ENCODE measurements around the gene SMAD7. TPM values are rescaled to one million over a fixed set of nuclear protein-coding genes. Genes with fewer than 3 reads are reported as not detected.
A peak's percentile ranks its signal among the peaks of the same experiment; 100 is the strongest.

Gene SMAD7
- total RNA-seq, 2 experiments from 2014 or later, result 23.8 to 24.1 TPM

GRCh38 chr18:48953104-48953706 lies 2.4 kb upstream of the SMAD7 start:
- peaks cover 9% of the 10 kb centered on the region for H3K27me3 Mint-ChIP-seq (ENCODE audit: low read depth)
- no peaks in the 10 kb centered on the region for H3K9me3 Mint-ChIP-seq (ENCODE audit: insufficient read depth)
- ChIA-PET CTCF (interaction anchor here (1.0 to 3.1 kb wide), 3 partner anchors 15 to 506 kb away, joined by 4 to 17 read pairs (median 6); no protein-coding TSS in a partner anchor), POLR2A (interaction anchor here (2.9 kb wide), 1 partner anchor 12 kb away, joined by 14 read pairs; no protein-coding TSS in a partner anchor)
- H3K36me3 Mint-ChIP-seq (ENCODE audit: low read depth), result peaks cover 17% of the 10 kb centered on the region
- H3K4me3 Mint-ChIP-seq, result peak overlapping the region; percentile 85
- no peak overlapping the region for H3K27ac Mint-ChIP-seq
- DNase-seq (no peak), ATAC-seq (no peak)
- H3K4me1 Mint-ChIP-seq (ENCODE audit: low read depth), result peaks cover 23% of the 10 kb centered on the region

GRCh38 chr18:48952287-48953103 lies 1.7 kb upstream of the SMAD7 start:
- peak overlapping the region; percentile 81 for H3K27ac Mint-ChIP-seq
- peaks cover 30% of the 10 kb centered on the region for H3K4me1 Mint-ChIP-seq (ENCODE audit: low read depth)
- peak overlapping the region; percentile 85 for H3K4me3 Mint-ChIP-seq
- peaks cover 24% of the 10 kb centered on the region for H3K36me3 Mint-ChIP-seq (ENCODE audit: low read depth)
- ATAC-seq, result peak; percentile 10
- peaks cover 9% of the 10 kb centered on the region for H3K27me3 Mint-ChIP-seq (ENCODE audit: low read depth)
- CTCF ChIA-PET, result interaction anchor here (0.6 to 3.1 kb wide), 5 partner anchors 14 to 893 kb away, joined by 3 to 17 read pairs (median 4); no protein-coding TSS in a partner anchor
- DNase-seq, result peak; percentile 42
- H3K9me3 Mint-ChIP-seq (ENCODE audit: insufficient read depth), result no peaks in the 10 kb centered on the region
- POLR2A ChIA-PET, result interaction anchor here (0.6 to 2.9 kb wide), 3 partner anchors 12 to 543 kb away, joined by 4 to 14 read pairs (median 5); no protein-coding TSS in a partner anchor

GRCh38 chr18:48951448-48952286 lies 902 bp upstream of the SMAD7 start:
- DNase-seq (peak; percentile 83), ATAC-seq (peak; percentile 57)
- Mint-ChIP-seq H3K36me3 (ENCODE audit: low read depth) (peaks cover 32% of the 10 kb centered on the region), H3K9me3 (ENCODE audit: insufficient read depth) (no peaks in the 10 kb centered on the region), H3K27me3 (ENCODE audit: low read depth) (peaks cover 5% of the 10 kb centered on the region), H3K4me1 (ENCODE audit: low read depth) (peaks cover 39% of the 10 kb centered on the region), H3K27ac (peak overlapping the region; percentile 81), H3K4me3 (peak overlapping the region; percentile 94)
- CTCF ChIA-PET, result interaction anchor here (0.6 to 3.1 kb wide), 6 partner anchors 13 to 894 kb away, joined by 3 to 17 read pairs (median 4); no protein-coding TSS in a partner anchor
- POLR2A ChIA-PET, result interaction anchor here (0.6 to 2.9 kb wide), 7 partner anchors 11 to 544 kb away, joined by 3 to 14 read pairs (median 3); no protein-coding TSS in a partner anchor

DNA sequence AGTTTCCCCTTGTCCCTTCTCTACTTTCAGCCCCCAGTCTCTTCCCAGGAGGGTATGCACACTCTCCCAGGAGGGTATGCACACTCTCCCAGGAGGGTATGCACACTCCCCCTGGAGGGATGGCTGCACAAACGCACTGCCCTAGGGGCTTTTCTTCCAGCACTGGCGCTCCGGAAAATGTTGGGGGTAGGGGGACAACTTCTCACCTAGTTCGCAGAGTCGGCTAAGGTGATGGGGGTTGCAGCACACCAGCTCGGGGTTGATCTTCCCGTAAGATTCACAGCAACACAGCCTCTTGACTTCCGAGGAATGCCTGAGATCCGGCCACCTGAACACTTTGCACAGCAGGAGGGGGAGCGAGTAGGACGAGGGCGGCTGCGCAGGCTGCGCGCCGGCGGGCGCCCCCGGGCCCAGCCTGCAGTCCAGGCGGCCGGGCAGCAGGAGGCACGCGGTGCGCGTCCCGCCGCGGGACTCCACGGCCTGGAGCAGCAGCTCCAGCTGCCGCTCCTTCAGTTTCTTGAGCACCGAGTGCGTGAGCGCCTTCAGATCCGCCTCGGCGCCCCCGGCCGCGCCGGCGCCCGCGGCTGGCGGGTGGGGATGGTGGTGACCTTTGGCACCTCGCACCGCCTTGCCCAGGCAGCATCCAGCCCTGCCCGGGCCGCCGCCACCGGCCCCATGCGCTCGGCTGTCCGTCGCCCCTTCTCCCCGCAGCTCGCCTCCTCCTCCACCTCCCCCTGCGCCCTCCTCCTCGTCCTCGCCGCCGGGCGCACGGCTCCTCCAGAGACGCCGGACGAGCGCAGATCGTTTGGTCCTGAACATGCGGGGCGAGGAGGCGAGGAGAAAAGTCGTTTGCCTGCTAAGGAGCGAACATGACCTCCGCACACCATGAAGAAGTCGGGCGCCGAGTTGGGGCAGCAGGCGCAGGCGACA lies 894 bp downstream of the SMAD7 start:
- Mint-ChIP-seq H3K27ac (peak overlapping the region; percentile 89), H3K36me3 (ENCODE audit: low read depth) (peaks cover 50% of the 10 kb centered on the region), H3K4me1 (ENCODE audit: low read depth) (peaks cover 41% of the 10 kb centered on the region), H3K27me3 (ENCODE audit: low read depth) (no peaks in the 10 kb centered on the region), H3K9me3 (ENCODE audit: insufficient read depth) (no peaks in the 10 kb centered on the region), H3K4me3 (peak overlapping the region; percentile 100)
- CTCF ChIA-PET, result interaction anchor here (0.9 to 1.0 kb wide), 3 partner anchors 8 to 167 kb away, joined by 3 read pairs; no protein-coding TSS in a partner anchor
- ATAC-seq (peak; percentile 30), DNase-seq (peak; percentile 43)
- POLR2A ChIA-PET, result interaction anchor here (0.7 to 1.5 kb wide), 3 partner anchors 9 to 21 kb away, joined by 3 to 4 read pairs (median 4); no protein-coding TSS in a partner anchor

GRCh38 chr18:48949050-48949605 lies 1.6 kb downstream of the SMAD7 start:
- ChIA-PET POLR2A (interaction anchor here (1.0 to 1.5 kb wide), 4 partner anchors 8 to 24 kb away, joined by 3 to 4 read pairs (median 4); no protein-coding TSS in a partner anchor), CTCF (interaction anchor here (0.8 to 1.4 kb wide), 4 partner anchors 24 to 172 kb away, joined by 3 to 5 read pairs (median 4); no protein-coding TSS in a partner anchor)
- peak; percentile 56 for DNase-seq
- peaks cover 58% of the 10 kb centered on the region for H3K36me3 Mint-ChIP-seq (ENCODE audit: low read depth)
- peak overlapping the region; percentile 89 for H3K27ac Mint-ChIP-seq
- H3K27me3 Mint-ChIP-seq (ENCODE audit: low read depth), result no peaks in the 10 kb centered on the region
- peaks cover 49% of the 10 kb centered on the region for H3K4me1 Mint-ChIP-seq (ENCODE audit: low read depth)
- peak overlapping the region; percentile 100 for H3K4me3 Mint-ChIP-seq
- ATAC-seq, result peak; percentile 8
- H3K9me3 Mint-ChIP-seq (ENCODE audit: insufficient read depth), result no peaks in the 10 kb centered on the region

GRCh38 chr18:48948112-48949049 lies 2.4 kb downstream of the SMAD7 start:
- DNase-seq (peak; percentile 62), ATAC-seq (peak; percentile 14)
- Mint-ChIP-seq H3K27me3 (ENCODE audit: low read depth) (no peaks in the 10 kb centered on the region), H3K4me1 (ENCODE audit: low read depth) (peaks cover 56% of the 10 kb centered on the region), H3K9me3 (ENCODE audit: insufficient read depth) (no peaks in the 10 kb centered on the region), H3K27ac (peak overlapping the region; percentile 89), H3K36me3 (ENCODE audit: low read depth) (peaks cover 65% of the 10 kb centered on the region), H3K4me3 (peak overlapping the region; percentile 100)
- ChIA-PET POLR2A (interaction anchor here (1.2 to 1.4 kb wide), 3 partner anchors 8 to 23 kb away, joined by 3 to 4 read pairs (median 3); no protein-coding TSS in a partner anchor), CTCF (interaction anchor here (0.7 to 1.4 kb wide), 6 partner anchors 24 to 273 kb away, joined by 3 to 5 read pairs (median 4); no protein-coding TSS in a partner anchor)

DNA sequence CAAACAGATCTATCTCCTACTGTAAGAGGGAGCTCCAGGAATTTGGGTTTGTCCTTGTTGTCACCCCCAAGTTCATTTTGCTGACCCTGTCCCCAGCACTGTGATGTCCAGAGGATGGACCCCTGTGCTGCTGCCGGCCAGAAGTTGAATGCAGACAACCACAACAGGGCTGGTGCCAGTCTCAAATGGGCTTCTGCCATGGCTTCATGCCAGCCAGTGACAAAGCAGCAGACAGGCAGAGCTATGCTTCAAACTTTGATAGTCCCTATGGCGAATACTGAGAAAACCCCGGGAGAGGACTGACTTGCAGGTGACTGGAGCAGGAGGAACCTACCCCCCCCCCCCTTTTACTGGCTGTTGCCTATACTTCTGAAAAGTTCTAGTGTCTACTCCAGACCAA lies 3.2 kb downstream of the SMAD7 start:
- H3K4me1 Mint-ChIP-seq (ENCODE audit: low read depth), result peaks cover 61% of the 10 kb centered on the region
- ChIA-PET POLR2A (interaction anchor here (1.3 to 1.4 kb wide), 2 partner anchors 19 to 79 kb away, joined by 3 read pairs; no protein-coding TSS in a partner anchor), CTCF (interaction anchor here (0.7 to 1.3 kb wide), 5 partner anchors 9 to 272 kb away, joined by 3 to 4 read pairs (median 3); no protein-coding TSS in a partner anchor)
- H3K9me3 Mint-ChIP-seq (ENCODE audit: insufficient read depth), result no peaks in the 10 kb centered on the region
- peak overlapping the region; percentile 73 for H3K27ac Mint-ChIP-seq
- DNase-seq (no peak), ATAC-seq (no peak)
- peak overlapping the region; percentile 100 for H3K4me3 Mint-ChIP-seq
- H3K27me3 Mint-ChIP-seq (ENCODE audit: low read depth), result no peaks in the 10 kb centered on the region
- H3K36me3 Mint-ChIP-seq (ENCODE audit: low read depth), result peaks cover 73% of the 10 kb centered on the region

- peaks cover 62% of the 10 kb centered on the region for H3K4me1 Mint-ChIP-seq (ENCODE audit: low read depth)
- H3K27me3 Mint-ChIP-seq (ENCODE audit: low read depth), result no peaks in the 10 kb centered on the region
- no peak overlapping the region for H3K27ac Mint-ChIP-seq
- ChIA-PET POLR2A (interaction anchor here (1.3 to 1.4 kb wide), 2 partner anchors 19 to 78 kb away, joined by 3 read pairs; no protein-coding TSS in a partner anchor), CTCF (interaction anchor here (1.0 to 1.3 kb wide), 4 partner anchors 10 to 169 kb away, joined by 3 to 4 read pairs (median 4); no protein-coding TSS in a partner anchor)
- ATAC-seq (no peak), DNase-seq (no peak)
- no peaks in the 10 kb centered on the region for H3K9me3 Mint-ChIP-seq (ENCODE audit: insufficient read depth)
- peaks cover 78% of the 10 kb centered on the region for H3K36me3 Mint-ChIP-seq (ENCODE audit: low read depth)
- peak overlapping the region; percentile 100 for H3K4me3 Mint-ChIP-seq
Measured at GRCh38 chr18:48947092-48947491, 3.7 kb downstream of the SMAD7 start.

GRCh38 chr18:48946329-48946835 lies 4.4 kb downstream of the SMAD7 start:
- H3K9me3 Mint-ChIP-seq (ENCODE audit: insufficient read depth), result no peaks in the 10 kb centered on the region
- H3K27me3 Mint-ChIP-seq (ENCODE audit: low read depth), result no peaks in the 10 kb centered on the region
- H3K4me1 Mint-ChIP-seq (ENCODE audit: low read depth), result peaks cover 68% of the 10 kb centered on the region
- no peak overlapping the region for H3K27ac Mint-ChIP-seq
- ATAC-seq (no peak), DNase-seq (no peak)
- H3K36me3 Mint-ChIP-seq (ENCODE audit: low read depth), result peaks cover 85% of the 10 kb centered on the region
- peak overlapping the region; percentile 100 for H3K4me3 Mint-ChIP-seq
- ChIA-PET CTCF (interaction anchor here (1.3 kb wide), 2 partner anchors 11 to 169 kb away, joined by 3 to 4 read pairs; no protein-coding TSS in a partner anchor), POLR2A (interaction anchor here (1.3 kb wide), 1 partner anchor 78 kb away, joined by 3 read pairs; no protein-coding TSS in a partner anchor)
